ENCODE results near the gene TMEM52B. TPM values are rescaled to one million over a fixed set of nuclear protein-coding genes. Genes with fewer than 3 reads are reported as not detected.

The TMEM52B gene
- total and polyA plus RNA-seq, 9 of the 15 experiments (the other 6 are each of a cell fraction or from before 2014, with no cell fraction given): not detected

GRCh38 chr12:10174986-10175614, 3.7 kb upstream of the TMEM52B start:
- CTCF ChIA-PET (ENCODE audit: low intra/inter-chr PET ratio): no interaction called here
- no peak overlapping the region for H3K4me3 ChIP-seq
- no peak for FAIRE-seq
- no peaks in the 10 kb centered on the region for H3K9me1 ChIP-seq (ENCODE audit: control insufficient read depth, insufficient read depth, low read length)
- no peak for DNase-seq (ENCODE audit: extremely low read depth in 1 of 4, low spot score in 3 of 4)
- H3K4me1 ChIP-seq (replicated peaks in 1 of 2; ENCODE audit: control insufficient read depth in 2 of 2, insufficient read depth in 2 of 2, low read length in 2 of 2): no peaks in the 10 kb centered on the region
- H4K20me1 ChIP-seq (replicated peaks; ENCODE audit: control insufficient read depth, insufficient read depth, low read length): no peaks in the 10 kb centered on the region
- H2AFZ ChIP-seq (ENCODE audit: low read depth, low read length): no peak overlapping the region
- H3K4me2 ChIP-seq (ENCODE audit: insufficient read depth, low read length): no peak overlapping the region
- no peaks in the 10 kb centered on the region for H3K36me3 ChIP-seq (ENCODE audit: control insufficient read depth, insufficient read depth, low read length)
- no TSS peak for BruUV-seq (replicated peaks)
- H3K27ac ChIP-seq (ENCODE audit: extremely low read depth, low read depth, low read length): no peak overlapping the region
- no peak overlapping the region for H3K9ac ChIP-seq (ENCODE audit: insufficient read depth in 1 of 2, low read depth in 2 of 2, low read length in 2 of 2)
- intact Hi-C loops (cut with micrococcal nuclease) (no loop called here), in situ Hi-C loops (cut with MboI) (no loop called here)
- peaks cover 0 to 8% of the 10 kb centered on the region in 2 experiments; a peak in 2 of 5 replicates for H3K27me3 ChIP-seq (ENCODE audit: control insufficient read depth in 2 of 2, insufficient read depth in 2 of 2, low read length in 2 of 2)
- WGBS (ENCODE audit: insufficient coverage, low coverage, missing lambda C conversion rate): 0% methylated on average over 2 of the region's 2 CpGs
- POLR2A ChIA-PET: no interaction called here
- H3K9me3 ChIP-seq (replicated peaks; ENCODE audit: control insufficient read depth, insufficient read depth, low read depth, low read length): no peaks in the 10 kb centered on the region
- no peaks in the 10 kb centered on the region for H3K79me2 ChIP-seq (ENCODE audit: control insufficient read depth, insufficient read depth, low read length)
- no peak for ATAC-seq
- TF ChIP-seq MLX (CRISPR knock-in tag; conservative IDR thresholded peaks at IDR 0.05) (no peak), HDAC1 (IDR thresholded peaks at IDR 0.05) (no peak), ZBTB33 (CRISPR knock-in tag; IDR thresholded peaks at IDR 0.05) (no peak), ERF (CRISPR knock-in tag; IDR thresholded peaks at IDR 0.05) (no peak), ATF2 (CRISPR knock-in tag; IDR thresholded peaks at IDR 0.05) (no peak), POLR2AphosphoS5 (IDR thresholded peaks at IDR 0.05; ENCODE audit: control insufficient read depth, insufficient read depth, low read depth, low read length) (no peak), NCOA1 (IDR thresholded peaks at IDR 0.05; ENCODE audit: low read depth) (no peak), ZNF124 (CRISPR knock-in tag; IDR thresholded peaks at IDR 0.05) (no peak), TCF7L2 (IDR thresholded peaks at IDR 0.05; ENCODE audit: low read depth, low read length) (no peak), ASH1L (IDR thresholded peaks at IDR 0.05; ENCODE audit: borderline replicate concordance, low read depth, partially characterized antibody) (no peak), ZNF644 (tag; IDR thresholded peaks at IDR 0.05; ENCODE audit: low read depth) (no peak), PRDM10 (IDR thresholded peaks at IDR 0.05; ENCODE audit: partially characterized antibody) (no peak), PCBP2 (IDR thresholded peaks at IDR 0.05; ENCODE audit: low read depth, low read length, poor library complexity, severe bottlenecking) (no peak), SPI1 (IDR thresholded peaks at IDR 0.05; ENCODE audit: borderline replicate concordance, low read depth, low read length) (no peak)

All from K562 (cell line).